Esophagus muscularis mucosa (tissue), 4 donors: ENCODE results near the gene C8G. TPM values are rescaled to one million over a fixed set of nuclear protein-coding genes. Genes with fewer than 3 reads are reported as not detected.

Source experiments
- DNase-seq: peaks from one replicate; pipeline ENCODE4 v3.0.0-alpha.2; 2017; ENCODE audit errors: extremely low spot score
- H3K27ac ChIP-seq, 4 donors: fragments of 200-600 bp; sonication (generic); replicated peaks in 1 of 4; 1 replicate in 3 of 4; 2 replicates in 1 of 4; pipeline ENCODE4 v1.5.1; 2016 to 2019; ENCODE audit warnings: mild to moderate bottlenecking in 1 of 4
- H3K27me3 ChIP-seq, 4 donors: fragments of 200-600 bp; sonication (generic); one replicate each; pipeline versions ENCODE4 v1.5.1 to v1.6.0; 2016 to 2019
- H3K36me3 ChIP-seq, 4 donors: fragments of 200-600 bp; sonication (generic); one replicate each; pipeline ENCODE4 v1.5.1; 2016 to 2019
- H3K4me1 ChIP-seq, 4 donors: fragments of 200-600 bp; sonication (generic); one replicate each; pipeline ENCODE4 v1.5.1; 2016 to 2019
- H3K4me3 ChIP-seq, 4 donors: fragments of 200-600 bp; sonication (generic); 1 replicate in 2 of 4; 2 replicates in 2 of 4; pipeline ENCODE4 v1.5.1; 2016 to 2019; ENCODE audit warnings: mild to moderate bottlenecking in 4 of 4, moderate library complexity in 1 of 4
- H3K9me3 ChIP-seq, 4 donors: fragments of 200-600 bp; sonication (generic); 1 replicate in 3 of 4; 2 replicates in 1 of 4; pipeline ENCODE4 v1.5.1; 2016 to 2019
- EP300 ChIP-seq: sonication (generic); formaldehyde crosslinking; IDR thresholded peaks from one replicate; pipeline ENCODE4 v1.6.1; 2017; ENCODE audit warnings: antibody characterized with exemption
- POLR2A ChIP-seq: fragments of 450-650 bp; IDR thresholded peaks from one replicate; pipeline ENCODE4 v1.6.1; 2017; ENCODE audit warnings: antibody characterized with exemption, moderate library complexity, mild to moderate bottlenecking, low read depth
- POLR2AphosphoS5 ChIP-seq, 2 donors: sonication (generic); formaldehyde crosslinking; IDR thresholded peaks; one replicate each; pipeline ENCODE4 v1.6.1; 2017; ENCODE audit warnings: antibody characterized with exemption in 2 of 2
- WGBS: methylation state at CpG from one replicate; pipeline ENCODE4 v1.1.5; 2018; 5-methylcytosine and 5-hydroxymethylcytosine counted together
- intact Hi-C: fragments of 100-400 bp; cut with DNase I; formaldehyde crosslinking; loops from one replicate; pipeline ENCODE4 v1.15.1; 2023
- total RNA-seq, 4 donors: library from RNA; depleted of rRNA; stranded (reverse); fragments of >200 nt; gene quantifications; one replicate each; pipeline versions ENCODE4 v1.1.0 to v1.2.1, GENCODE V29; 2016
- TF ChIP-seq, protein P1 (sequence below), 3 experiments: fragments of 200-600 bp in 2 of 3; fragments of 450-650 bp in 1 of 3; sonication (generic) in 2 of 3; IDR thresholded peaks; one replicate each; pipeline ENCODE4 v1.5.1; 2017 to 2019; ENCODE audit warnings: antibody characterized with exemption in 3 of 3, mild to moderate bottlenecking in 2 of 3, moderate library complexity in 1 of 3

C8G gene
- total RNA-seq, 4 donors from 2014 or later, result not detected

DNA sequence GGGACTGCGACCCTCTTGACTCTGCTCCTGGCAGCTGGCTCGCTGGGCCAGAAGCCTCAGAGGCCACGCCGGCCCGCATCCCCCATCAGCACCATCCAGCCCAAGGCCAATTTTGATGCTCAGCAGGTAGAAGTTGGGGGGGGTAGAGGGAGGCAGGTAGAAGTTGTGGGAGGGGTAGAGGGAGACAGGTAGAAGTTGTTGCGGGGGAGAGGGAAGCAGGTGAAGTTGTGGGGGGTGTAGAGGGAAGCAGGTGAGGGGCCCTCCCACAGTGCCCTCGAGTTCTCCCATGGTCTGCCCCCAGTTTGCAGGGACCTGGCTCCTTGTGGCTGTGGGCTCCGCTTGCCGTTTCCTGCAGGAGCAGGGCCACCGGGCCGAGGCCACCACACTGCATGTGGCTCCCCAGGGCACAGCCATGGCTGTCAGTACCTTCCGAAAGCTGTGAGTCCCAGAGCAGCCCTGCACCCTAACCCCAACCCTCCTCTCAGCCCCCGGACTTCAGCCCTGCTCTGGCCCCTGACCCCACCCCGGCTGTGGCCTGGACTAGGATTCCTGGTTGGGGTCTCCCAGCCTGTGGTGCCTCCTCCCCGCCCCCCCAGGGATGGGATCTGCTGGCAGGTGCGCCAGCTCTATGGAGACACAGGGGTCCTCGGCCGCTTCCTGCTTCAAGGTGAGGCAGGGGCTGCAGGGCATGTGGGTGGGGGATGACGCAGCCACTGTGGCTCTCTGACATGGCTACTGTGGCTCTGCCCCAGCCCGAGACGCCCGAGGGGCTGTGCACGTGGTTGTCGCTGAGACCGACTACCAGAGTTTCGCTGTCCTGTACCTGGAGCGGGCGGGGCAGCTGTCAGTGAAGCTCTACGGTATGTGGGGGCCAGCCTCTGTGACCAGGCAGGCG is 537 bp downstream of the C8G start:
- intact Hi-C loops, result loop anchor here (5.0 kb wide), 2 partner anchors 47 to 92 kb away; partner anchors contain the start of gene PAXX
- H3K27me3 ChIP-seq, result peaks cover 0 to 3% (median 0%) of the 10 kb centered on the region in 4 donors
- peaks cover 43 to 61% (median 49%) of the 10 kb centered on the region in 4 donors for H3K4me1 ChIP-seq
- TF ChIP-seq EP300 (no peak), POLR2AphosphoS5 (IDR thresholded peaks at IDR 0.05) (no peak), POLR2A (no peak)
- TF ChIP-seq, protein P1, sequence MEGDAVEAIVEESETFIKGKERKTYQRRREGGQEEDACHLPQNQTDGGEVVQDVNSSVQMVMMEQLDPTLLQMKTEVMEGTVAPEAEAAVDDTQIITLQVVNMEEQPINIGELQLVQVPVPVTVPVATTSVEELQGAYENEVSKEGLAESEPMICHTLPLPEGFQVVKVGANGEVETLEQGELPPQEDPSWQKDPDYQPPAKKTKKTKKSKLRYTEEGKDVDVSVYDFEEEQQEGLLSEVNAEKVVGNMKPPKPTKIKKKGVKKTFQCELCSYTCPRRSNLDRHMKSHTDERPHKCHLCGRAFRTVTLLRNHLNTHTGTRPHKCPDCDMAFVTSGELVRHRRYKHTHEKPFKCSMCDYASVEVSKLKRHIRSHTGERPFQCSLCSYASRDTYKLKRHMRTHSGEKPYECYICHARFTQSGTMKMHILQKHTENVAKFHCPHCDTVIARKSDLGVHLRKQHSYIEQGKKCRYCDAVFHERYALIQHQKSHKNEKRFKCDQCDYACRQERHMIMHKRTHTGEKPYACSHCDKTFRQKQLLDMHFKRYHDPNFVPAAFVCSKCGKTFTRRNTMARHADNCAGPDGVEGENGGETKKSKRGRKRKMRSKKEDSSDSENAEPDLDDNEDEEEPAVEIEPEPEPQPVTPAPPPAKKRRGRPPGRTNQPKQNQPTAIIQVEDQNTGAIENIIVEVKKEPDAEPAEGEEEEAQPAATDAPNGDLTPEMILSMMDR (IDR thresholded peaks at IDR 0.05), result no peak
- H3K9me3 ChIP-seq, result no peaks in the 10 kb centered on the region
- WGBS, result 93% methylated on average over 20 of the region's 30 CpGs
- no peak for DNase-seq
- peaks cover 26 to 27% (median 27%) of the 10 kb centered on the region in 4 donors for H3K36me3 ChIP-seq
- H3K4me3 ChIP-seq, result no peak overlapping the region
- H3K27ac ChIP-seq, result no peak overlapping the region

DNA sequence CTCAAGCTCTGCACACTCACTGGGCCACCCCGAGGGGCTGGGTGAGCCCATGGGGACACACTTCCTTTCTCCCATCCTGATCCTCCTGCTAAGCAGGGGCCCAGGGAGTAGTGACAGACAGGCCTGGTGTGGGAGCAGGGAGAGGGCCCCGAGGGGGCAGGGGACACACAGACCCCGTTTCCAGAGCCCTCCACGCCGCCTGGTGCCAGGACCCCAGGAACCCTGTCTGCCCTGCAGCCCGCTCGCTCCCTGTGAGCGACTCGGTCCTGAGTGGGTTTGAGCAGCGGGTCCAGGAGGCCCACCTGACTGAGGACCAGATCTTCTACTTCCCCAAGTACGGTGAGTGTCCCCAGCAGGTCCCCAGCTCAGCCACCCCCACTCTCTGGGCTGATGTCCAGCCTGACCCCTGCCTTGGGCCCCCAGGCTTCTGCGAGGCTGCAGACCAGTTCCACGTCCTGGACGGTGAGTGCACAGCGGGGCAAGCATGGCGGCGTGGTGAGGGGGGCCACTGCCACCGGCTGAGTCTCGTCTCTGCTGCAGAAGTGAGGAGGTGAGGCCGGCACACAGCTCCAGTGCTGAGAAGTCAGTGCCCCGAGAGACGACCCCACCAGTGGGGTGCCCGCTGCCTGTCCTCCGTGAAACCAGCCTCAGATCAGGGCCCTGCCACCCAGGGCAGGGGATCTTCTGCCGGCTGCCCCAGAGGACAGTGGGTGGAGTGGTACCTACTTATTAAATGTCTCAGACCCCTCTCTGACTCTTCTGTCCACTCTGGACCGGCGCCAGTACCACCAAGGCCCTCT is 1.4 kb downstream of the C8G start:
- TF ChIP-seq POLR2A, result no peak
- no peak for TF ChIP-seq EP300
- WGBS, result 86% methylated on average over 15 of the region's 27 CpGs
- intact Hi-C loops, result loop anchor here (5.0 kb wide), 2 partner anchors 46 to 91 kb away; partner anchors contain the start of gene PAXX
- Histone ChIP-seq H3K4me3 (no peak overlapping the region), H3K4me1 (peaks cover 44 to 68% (median 52%) of the 10 kb centered on the region in 4 donors), H3K27ac (no peak overlapping the region), H3K9me3 (no peaks in the 10 kb centered on the region), H3K36me3 (peaks cover 18 to 19% (median 18%) of the 10 kb centered on the region in 4 donors), H3K27me3 (peaks cover 0 to 3% (median 0%) of the 10 kb centered on the region in 4 donors)
- no peak for DNase-seq

DNA sequence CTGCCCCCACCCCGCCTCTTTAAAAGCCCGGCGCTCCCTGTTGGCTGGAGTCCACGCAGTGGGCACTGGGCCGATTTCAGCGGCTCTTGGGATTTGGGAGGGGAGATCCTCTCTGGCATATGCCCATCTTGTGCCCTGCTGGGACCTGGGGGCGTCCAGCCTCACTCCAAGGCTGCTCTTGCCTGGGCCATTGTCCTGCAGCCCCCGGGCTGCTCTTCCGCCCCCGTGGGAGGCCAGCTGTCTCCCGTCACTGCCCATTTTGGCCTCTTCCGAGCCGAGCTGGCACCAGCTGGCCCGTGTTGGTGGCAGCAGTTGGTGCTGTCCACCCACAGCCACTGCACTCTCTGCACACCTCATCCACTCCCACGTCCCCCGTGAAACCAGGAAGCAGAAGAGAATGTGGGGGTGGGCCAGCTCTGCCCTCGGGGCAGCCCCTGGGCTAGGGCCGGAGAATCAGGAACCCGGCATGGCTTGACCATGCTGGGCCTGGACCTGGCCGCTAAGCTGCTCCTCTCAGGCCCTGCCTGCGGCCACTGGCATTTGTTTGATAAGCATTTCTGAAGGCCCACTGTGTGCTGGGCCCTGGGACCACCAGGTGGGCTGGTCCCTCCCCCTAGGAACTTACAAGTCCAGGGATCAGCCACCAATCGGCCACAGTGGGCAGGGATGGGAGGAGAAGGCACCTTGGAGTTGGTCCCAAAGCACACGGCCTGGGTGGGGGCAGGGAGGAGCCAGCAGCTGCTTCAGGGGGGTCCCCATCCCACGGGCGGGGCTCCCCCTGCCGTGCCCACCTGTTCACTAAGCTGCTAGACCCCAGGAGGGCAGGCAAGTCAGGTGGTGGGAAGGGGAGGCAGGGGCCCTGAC is 2.2 kb downstream of the C8G start:
- Histone ChIP-seq H3K9me3 (no peaks in the 10 kb centered on the region), H3K36me3 (peaks cover 9 to 10% (median 10%) of the 10 kb centered on the region in 4 donors), H3K27me3 (peaks cover 0 to 3% (median 0%) of the 10 kb centered on the region in 4 donors), H3K4me1 (peaks cover 44 to 59% (median 51%) of the 10 kb centered on the region in 4 donors), H3K4me3 (no peak overlapping the region), H3K27ac (no peak overlapping the region)
- WGBS, result 59% methylated on average over 25 of the region's 26 CpGs
- intact Hi-C loops, result loop anchor here (5.0 kb wide), 2 partner anchors 45 to 90 kb away; partner anchors contain the start of gene PAXX
- no peak for DNase-seq
- TF ChIP-seq POLR2A, result no peak

DNA sequence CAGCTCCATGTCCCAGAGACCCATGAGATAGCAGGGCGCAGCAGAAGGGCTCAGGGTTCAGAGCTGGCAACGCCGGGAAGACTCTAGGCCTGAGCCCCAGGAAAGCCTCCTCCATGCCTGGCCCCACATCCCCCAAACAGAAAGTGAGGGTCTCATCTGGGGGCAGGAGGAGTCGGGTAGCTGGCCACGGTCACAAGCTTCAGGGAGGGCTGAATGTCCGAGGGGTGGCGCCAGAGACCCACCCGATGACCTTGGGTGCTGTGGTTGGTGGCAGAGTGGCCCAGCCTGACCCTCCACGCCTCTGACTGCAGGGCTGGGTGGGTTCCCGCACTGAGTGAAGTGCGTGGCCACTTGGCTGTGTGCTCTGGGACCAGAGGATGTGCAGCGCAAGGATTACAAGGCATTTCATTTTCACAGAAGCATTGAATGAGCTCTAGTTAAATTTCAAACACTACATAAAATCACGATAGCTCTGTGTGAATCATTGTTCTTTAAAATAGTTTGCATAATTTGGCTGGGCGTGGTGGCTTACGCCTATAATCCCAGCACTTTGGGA is 3.0 kb downstream of the C8G start:
- peaks cover 36 to 52% (median 43%) of the 10 kb centered on the region in 4 donors for H3K4me1 ChIP-seq
- 66% methylated on average over 10 of the region's 15 CpGs for WGBS
- H3K4me3 ChIP-seq, result no peak overlapping the region
- no peaks in the 10 kb centered on the region for H3K9me3 ChIP-seq
- DNase-seq, result no peak
- no peak overlapping the region for H3K27ac ChIP-seq
- peaks cover 2 to 3% (median 2%) of the 10 kb centered on the region in 4 donors for H3K36me3 ChIP-seq
- no peak for TF ChIP-seq POLR2AphosphoS5 (IDR thresholded peaks at IDR 0.05)
- TF ChIP-seq, protein P1 (IDR thresholded peaks at IDR 0.05), result peak; percentile 21 to 39 (median 27)
- intact Hi-C loops, result loop anchor here (5.0 kb wide), 2 partner anchors 44 to 89 kb away; partner anchors contain the start of gene PAXX
- peaks cover 0 to 3% (median 0%) of the 10 kb centered on the region in 4 donors for H3K27me3 ChIP-seq
